Ishikawa (cell line): ENCODE measurements around the gene LARP4B.

Source experiments
- CEBPB ChIP-seq: IDR thresholded peaks from 2 replicates; pipeline ENCODE4 v1.6.1; 2012
- CREB1 ChIP-seq: IDR thresholded peaks from 2 replicates; pipeline ENCODE4 v1.6.1; 2012; ENCODE audit warnings: low read depth
- EGR1 ChIP-seq: IDR thresholded peaks from 2 replicates; pipeline ENCODE4 v1.6.1; 2012
- EP300 ChIP-seq: IDR thresholded peaks from 2 replicates; pipeline ENCODE4 v1.6.1; 2012; ENCODE audit warnings: borderline replicate concordance
- FOXM1 ChIP-seq: IDR thresholded peaks from 2 replicates; pipeline ENCODE4 v1.6.1; 2012; ENCODE audit warnings: low read depth, borderline replicate concordance
- MAX ChIP-seq: IDR thresholded peaks from 2 replicates; pipeline ENCODE4 v1.6.1; 2012
- NFIC ChIP-seq: IDR thresholded peaks from 2 replicates; pipeline ENCODE4 v1.6.1; 2012
- RAD21 ChIP-seq: IDR thresholded peaks from 2 replicates; pipeline ENCODE4 v1.6.1; 2012; ENCODE audit warnings: low read depth
- REST ChIP-seq: IDR thresholded peaks from 2 replicates; pipeline ENCODE4 v1.6.1; 2012; ENCODE audit warnings: low read depth, mild to moderate bottlenecking
- TAF1 ChIP-seq: IDR thresholded peaks from 2 replicates; pipeline ENCODE4 v1.6.1; 2012; ENCODE audit warnings: low read depth, mild to moderate bottlenecking
- TCF12 ChIP-seq: IDR thresholded peaks from 2 replicates; pipeline ENCODE4 v1.6.1; 2012; ENCODE audit warnings: low read depth
- TEAD4 ChIP-seq: IDR thresholded peaks from 2 replicates; pipeline ENCODE4 v1.6.1; 2012
- YY1 ChIP-seq: IDR thresholded peaks from 2 replicates; pipeline ENCODE4 v1.6.1; 2012; ENCODE audit warnings: low read depth
- ZBTB7A ChIP-seq: IDR thresholded peaks from 2 replicates; pipeline ENCODE4 v1.6.1; 2012; ENCODE audit warnings: low read depth
- TF ChIP-seq, protein P1 (sequence below): IDR thresholded peaks from 2 replicates; pipeline ENCODE4 v1.6.1; 2012

The LARP4B gene

GRCh38 chr10:974038-974784, 42.7 kb upstream of the LARP4B start:
- no peak for TF ChIP-seq CEBPB
- TF ChIP-seq TEAD4, result no peak
- no peak for TF ChIP-seq ZBTB7A
- no peak for TF ChIP-seq EP300
- no peak for TF ChIP-seq EGR1
- no peak for TF ChIP-seq MAX
- no peak for TF ChIP-seq TCF12
- no peak for TF ChIP-seq FOXM1
- no peak for TF ChIP-seq CREB1
- TF ChIP-seq REST, result no peak
- TF ChIP-seq, protein P1, sequence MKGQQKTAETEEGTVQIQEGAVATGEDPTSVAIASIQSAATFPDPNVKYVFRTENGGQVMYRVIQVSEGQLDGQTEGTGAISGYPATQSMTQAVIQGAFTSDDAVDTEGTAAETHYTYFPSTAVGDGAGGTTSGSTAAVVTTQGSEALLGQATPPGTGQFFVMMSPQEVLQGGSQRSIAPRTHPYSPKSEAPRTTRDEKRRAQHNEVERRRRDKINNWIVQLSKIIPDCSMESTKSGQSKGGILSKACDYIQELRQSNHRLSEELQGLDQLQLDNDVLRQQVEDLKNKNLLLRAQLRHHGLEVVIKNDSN, result no peak
- no peak for TF ChIP-seq YY1
- TF ChIP-seq NFIC, result no peak
- TF ChIP-seq TAF1, result no peak

DNA sequence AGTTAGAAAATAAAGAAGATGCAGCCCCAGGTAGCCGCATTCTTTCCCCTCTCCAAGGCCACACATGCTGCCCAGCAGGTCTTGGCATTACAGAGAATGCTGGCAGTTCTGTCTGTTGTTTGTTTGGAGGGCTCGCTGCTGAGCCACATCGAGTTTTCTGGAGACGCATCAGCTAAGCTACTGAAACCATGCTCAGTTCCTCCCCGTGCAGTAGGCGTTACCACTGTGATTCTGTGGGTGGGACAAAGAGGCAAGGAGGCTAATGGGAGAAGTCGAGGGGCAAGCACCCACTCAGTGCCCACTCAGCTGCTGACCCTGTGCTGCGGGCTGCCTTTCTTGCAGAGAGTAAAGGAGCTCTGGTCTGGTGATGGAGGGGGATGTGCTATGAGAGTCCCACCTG, 41.3 kb upstream of the LARP4B start:
- TF ChIP-seq TCF12 (no peak), EP300 (no peak), RAD21 (no peak), NFIC (no peak)

GRCh38 chr10:971613-972012, 40.1 kb upstream of the LARP4B start:
- TF ChIP-seq YY1 (no peak), MAX (no peak), FOXM1 (no peak), TAF1 (no peak), EP300 (no peak)
- TF ChIP-seq, protein P1, result no peak

DNA sequence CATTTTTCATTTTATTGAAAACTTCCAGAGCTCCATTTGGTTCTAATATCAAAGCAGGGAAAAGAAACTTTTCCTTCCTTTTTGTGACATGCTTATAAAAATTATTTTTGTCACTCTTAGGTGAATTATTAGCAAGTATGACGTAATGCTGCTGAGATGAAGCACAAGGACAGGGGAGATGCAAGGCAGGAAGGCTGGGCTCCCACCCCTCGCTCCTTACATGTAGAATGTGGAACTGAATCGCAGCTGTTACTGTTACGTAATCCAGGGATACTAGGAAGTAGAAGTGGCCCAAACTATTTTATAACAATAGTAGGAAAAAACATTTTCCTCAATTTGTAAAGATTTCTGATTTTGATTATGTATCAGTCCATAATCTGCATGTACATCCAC, 39.6 kb upstream of the LARP4B start:
- TF ChIP-seq, protein P1, result no peak
- TF ChIP-seq REST (no peak), TCF12 (no peak), CEBPB (no peak), NFIC (no peak), EP300 (no peak), ZBTB7A (no peak), MAX (no peak)

GRCh38 chr10:970311-971149, 39.0 kb upstream of the LARP4B start:
- TF ChIP-seq MAX (no peak), RAD21 (no peak), TCF12 (no peak), TAF1 (no peak), TEAD4 (no peak), EGR1 (no peak), YY1 (no peak), REST (no peak), ZBTB7A (no peak), FOXM1 (no peak), NFIC (no peak), CREB1 (no peak), EP300 (no peak), CEBPB (no peak)
- TF ChIP-seq, protein P1, result no peak
